HEK293 (cell line): ENCODE data around the gene SLC22A4.

Experiments
- CTCF ChIA-PET: fragments of 350-600 bp; formaldehyde crosslinking; extraction: SDS; loops from one replicate; lab custom pipeline; 2021; ENCODE audit warnings: antibody characterized with exemption; lab: Yijun Ruan, JAX
- POLR2A ChIA-PET: fragments of 300-600 bp; formaldehyde crosslinking; extraction: SDS; loops from one replicate; lab custom pipeline; 2020; ENCODE audit warnings: antibody characterized with exemption, inconsistent platforms; lab: Yijun Ruan, JAX
- H3K27ac ChIP-seq: fragments of 200-500 bp; sonication (Bioruptor generic); 2 replicates; pipeline ENCODE4 v1.5.1; 2014; ENCODE audit warnings: low read depth, low read length, control low read depth, inconsistent platforms; ENCODE audit errors: extremely low read depth
- H3K36me3 ChIP-seq, 2 experiments: fragments of 200-500 bp in 1 of 2; sonication (Bioruptor generic) in 1 of 2; 1 replicate in 1 of 2; 2 replicates in 1 of 2; pipeline ENCODE4 v1.5.1; 2014 to 2017; ENCODE audit warnings: inconsistent platforms in 2 of 2, low read length in 2 of 2; ENCODE audit not compliant: control insufficient read depth in 2 of 2, insufficient read depth in 1 of 2
- H3K4me1 ChIP-seq: fragments of 200-500 bp; sonication (Bioruptor generic); 2 replicates; pipeline ENCODE4 v1.5.1; 2014; ENCODE audit warnings: mild to moderate bottlenecking, low read length, inconsistent platforms; ENCODE audit not compliant: control insufficient read depth, insufficient read depth
- H3K4me3 ChIP-seq: 2 replicates; pipeline ENCODE4 v1.5.1; 2011; ENCODE audit warnings: low read depth, mild to moderate bottlenecking, control low read depth, low read length, moderate library complexity
- H3K9me3 ChIP-seq: fragments of 200-500 bp; sonication (Bioruptor generic); 2 replicates; pipeline ENCODE4 v1.5.1; 2014; ENCODE audit warnings: low read depth, low read length, inconsistent platforms; ENCODE audit not compliant: control insufficient read depth, insufficient read depth
- EGR2 ChIP-seq: fragments of 450-650 bp; formaldehyde crosslinking; IDR thresholded peaks from 2 replicates; pipeline ENCODE4 v1.5.1; 2016; ENCODE audit warnings: low read depth, missing biosample characterization, missing genetic modification characterization
- GLIS2 ChIP-seq: fragments of 450-650 bp; formaldehyde crosslinking; IDR thresholded peaks from 2 replicates; pipeline ENCODE4 v1.5.1; 2016; ENCODE audit warnings: missing biosample characterization, missing genetic modification characterization
- KLF1 ChIP-seq: fragments of 450-650 bp; formaldehyde crosslinking; IDR thresholded peaks from 2 replicates; pipeline ENCODE4 v1.5.1; 2016; ENCODE audit warnings: missing biosample characterization, missing genetic modification characterization
- YY2 ChIP-seq: fragments of 450-650 bp; formaldehyde crosslinking; IDR thresholded peaks from 2 replicates; pipeline ENCODE4 v1.5.1; 2016; ENCODE audit warnings: missing biosample characterization, missing genetic modification characterization
- ZFP37 ChIP-seq: fragments of 450-650 bp; formaldehyde crosslinking; IDR thresholded peaks from 2 replicates; pipeline ENCODE4 v1.5.1; 2016; ENCODE audit warnings: missing biosample characterization, missing genetic modification characterization
- ZNF16 ChIP-seq: fragments of 450-650 bp; formaldehyde crosslinking; IDR thresholded peaks from 2 replicates; pipeline ENCODE4 v1.5.1; 2016; ENCODE audit warnings: low read depth, missing biosample characterization, missing genetic modification characterization
- ZNF214 ChIP-seq: fragments of 450-650 bp; formaldehyde crosslinking; IDR thresholded peaks from 2 replicates; pipeline ENCODE4 v1.5.1; 2017; ENCODE audit warnings: missing biosample characterization, mild to moderate bottlenecking, missing genetic modification characterization, borderline replicate concordance
- ZNF394 ChIP-seq: fragments of 450-650 bp; formaldehyde crosslinking; IDR thresholded peaks from 2 replicates; pipeline ENCODE4 v1.5.1; 2016; ENCODE audit warnings: missing biosample characterization, missing genetic modification characterization, mild to moderate bottlenecking, moderate library complexity, borderline replicate concordance
- ZNF433 ChIP-seq: fragments of 450-650 bp; formaldehyde crosslinking; IDR thresholded peaks from 2 replicates; pipeline ENCODE4 v1.5.1; 2016; ENCODE audit warnings: missing biosample characterization, missing genetic modification characterization, low read depth
- ZNF629 ChIP-seq: fragments of 450-650 bp; formaldehyde crosslinking; IDR thresholded peaks from 2 replicates; pipeline ENCODE4 v1.5.1; 2017; ENCODE audit warnings: missing biosample characterization, missing genetic modification characterization
- ZNF654 ChIP-seq: fragments of 450-650 bp; formaldehyde crosslinking; IDR thresholded peaks from 2 replicates; pipeline ENCODE4 v1.5.1; 2016; ENCODE audit warnings: low read depth, missing biosample characterization, missing genetic modification characterization
- ZNF843 ChIP-seq: fragments of 450-650 bp; formaldehyde crosslinking; IDR thresholded peaks from 2 replicates; pipeline ENCODE4 v1.5.1; 2016; ENCODE audit warnings: missing biosample characterization, missing genetic modification characterization
- TF ChIP-seq, protein P1 (sequence below): fragments of 450-650 bp; formaldehyde crosslinking; IDR thresholded peaks from 2 replicates; pipeline ENCODE4 v1.5.1; 2016; ENCODE audit warnings: missing biosample characterization, missing genetic modification characterization
- TF ChIP-seq, protein P2 (sequence below): fragments of 450-650 bp; formaldehyde crosslinking; IDR thresholded peaks from 2 replicates; pipeline ENCODE4 v1.5.1; 2017; ENCODE audit warnings: missing biosample characterization, mild to moderate bottlenecking, missing genetic modification characterization, moderate library complexity
- TF ChIP-seq, protein P3 (sequence below): fragments of 450-650 bp; formaldehyde crosslinking; IDR thresholded peaks from 2 replicates; pipeline ENCODE4 v1.5.1; 2016; ENCODE audit warnings: missing biosample characterization, missing genetic modification characterization
- TF ChIP-seq, protein P4 (sequence below): fragments of 450-650 bp; formaldehyde crosslinking; IDR thresholded peaks from 2 replicates; pipeline ENCODE4 v1.5.1; 2016; ENCODE audit warnings: missing biosample characterization, missing genetic modification characterization
- TF ChIP-seq, protein P5 (sequence below): fragments of 450-650 bp; formaldehyde crosslinking; IDR thresholded peaks from 2 replicates; pipeline ENCODE4 v1.5.1; 2016; ENCODE audit warnings: missing biosample characterization, missing genetic modification characterization

SLC22A4 gene

DNA sequence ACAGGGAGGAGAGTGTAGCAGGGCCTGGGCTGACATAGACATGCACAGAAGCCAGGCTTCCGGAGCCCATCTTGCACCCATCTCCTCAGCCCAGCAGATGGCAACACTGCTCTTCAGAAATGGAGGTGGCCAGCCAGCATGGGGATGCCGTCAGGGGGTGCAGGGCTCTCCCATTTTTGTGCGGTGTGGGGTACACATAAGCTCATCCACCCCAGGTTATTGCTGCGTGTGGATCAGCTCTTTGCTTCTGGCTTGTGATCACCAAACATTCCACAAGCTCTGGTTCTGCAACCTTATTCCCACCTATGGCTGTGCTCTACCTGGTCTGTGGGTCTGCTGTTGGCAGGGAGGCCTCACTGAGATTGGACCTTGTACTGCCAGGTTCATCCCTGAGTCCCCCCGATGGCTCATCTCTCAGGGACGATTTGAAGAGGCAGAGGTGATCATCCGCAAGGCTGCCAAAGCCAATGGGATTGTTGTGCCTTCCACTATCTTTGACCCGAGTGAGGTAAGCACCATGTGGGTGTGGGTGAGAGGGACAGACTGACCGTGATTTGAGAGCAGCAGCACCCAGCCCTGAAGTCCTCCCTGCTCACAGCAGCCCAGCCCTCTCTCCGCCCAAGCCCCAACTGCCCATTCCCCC, 92.6 kb downstream of the SLC22A4 start:
- Histone ChIP-seq H3K4me1 (no peaks in the 10 kb centered on the region), H3K9me3 (no peaks in the 10 kb centered on the region), H3K36me3 (peaks cover 0 to 71% of the 10 kb centered on the region in 2 experiments; a peak in 1 of 3 replicates), H3K4me3 (no peak overlapping the region), H3K27ac (no peak overlapping the region)
- ChIA-PET POLR2A (interaction anchor here (0.7 to 1.3 kb wide), 5 partner anchors 93 to 351 kb away, joined by 3 to 5 read pairs (median 3); partner anchors contain the start of genes KIF3A and SLC22A4), CTCF (interaction anchor here (0.6 to 7.6 kb wide), 34 partner anchors 8 to 759 kb away, joined by 3 to 140 read pairs (median 4); partner anchors contain the start of genes P4HA2 and SLC22A5)
- 0 out of 2 replicates have a peak, but pooled peaks have one; percentile 19 for TF ChIP-seq YY2 (tag by site-specific recombination)
- TF ChIP-seq GLIS2 (tag by site-specific recombination), result peak; percentile 68
- TF ChIP-seq, protein P1, sequence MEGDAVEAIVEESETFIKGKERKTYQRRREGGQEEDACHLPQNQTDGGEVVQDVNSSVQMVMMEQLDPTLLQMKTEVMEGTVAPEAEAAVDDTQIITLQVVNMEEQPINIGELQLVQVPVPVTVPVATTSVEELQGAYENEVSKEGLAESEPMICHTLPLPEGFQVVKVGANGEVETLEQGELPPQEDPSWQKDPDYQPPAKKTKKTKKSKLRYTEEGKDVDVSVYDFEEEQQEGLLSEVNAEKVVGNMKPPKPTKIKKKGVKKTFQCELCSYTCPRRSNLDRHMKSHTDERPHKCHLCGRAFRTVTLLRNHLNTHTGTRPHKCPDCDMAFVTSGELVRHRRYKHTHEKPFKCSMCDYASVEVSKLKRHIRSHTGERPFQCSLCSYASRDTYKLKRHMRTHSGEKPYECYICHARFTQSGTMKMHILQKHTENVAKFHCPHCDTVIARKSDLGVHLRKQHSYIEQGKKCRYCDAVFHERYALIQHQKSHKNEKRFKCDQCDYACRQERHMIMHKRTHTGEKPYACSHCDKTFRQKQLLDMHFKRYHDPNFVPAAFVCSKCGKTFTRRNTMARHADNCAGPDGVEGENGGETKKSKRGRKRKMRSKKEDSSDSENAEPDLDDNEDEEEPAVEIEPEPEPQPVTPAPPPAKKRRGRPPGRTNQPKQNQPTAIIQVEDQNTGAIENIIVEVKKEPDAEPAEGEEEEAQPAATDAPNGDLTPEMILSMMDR (tag by site-specific recombination), result peak; percentile 67; the same call in 1 of the 2 replicates
- TF ChIP-seq, protein P2, sequence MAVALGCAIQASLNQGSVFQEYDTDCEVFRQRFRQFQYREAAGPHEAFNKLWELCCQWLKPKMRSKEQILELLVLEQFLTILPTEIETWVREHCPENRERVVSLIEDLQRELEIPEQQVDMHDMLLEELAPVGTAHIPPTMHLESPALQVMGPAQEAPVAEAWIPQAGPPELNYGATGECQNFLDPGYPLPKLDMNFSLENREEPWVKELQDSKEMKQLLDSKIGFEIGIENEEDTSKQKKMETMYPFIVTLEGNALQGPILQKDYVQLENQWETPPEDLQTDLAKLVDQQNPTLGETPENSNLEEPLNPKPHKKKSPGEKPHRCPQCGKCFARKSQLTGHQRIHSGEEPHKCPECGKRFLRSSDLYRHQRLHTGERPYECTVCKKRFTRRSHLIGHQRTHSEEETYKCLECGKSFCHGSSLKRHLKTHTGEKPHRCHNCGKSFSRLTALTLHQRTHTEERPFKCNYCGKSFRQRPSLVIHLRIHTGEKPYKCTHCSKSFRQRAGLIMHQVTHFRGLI (tag by site-specific recombination), result no peak
- TF ChIP-seq ZNF629, result no peak
- 0 out of 2 replicates have a peak, but pooled peaks have one; percentile 26 for TF ChIP-seq ZNF394
- TF ChIP-seq, protein P3, sequence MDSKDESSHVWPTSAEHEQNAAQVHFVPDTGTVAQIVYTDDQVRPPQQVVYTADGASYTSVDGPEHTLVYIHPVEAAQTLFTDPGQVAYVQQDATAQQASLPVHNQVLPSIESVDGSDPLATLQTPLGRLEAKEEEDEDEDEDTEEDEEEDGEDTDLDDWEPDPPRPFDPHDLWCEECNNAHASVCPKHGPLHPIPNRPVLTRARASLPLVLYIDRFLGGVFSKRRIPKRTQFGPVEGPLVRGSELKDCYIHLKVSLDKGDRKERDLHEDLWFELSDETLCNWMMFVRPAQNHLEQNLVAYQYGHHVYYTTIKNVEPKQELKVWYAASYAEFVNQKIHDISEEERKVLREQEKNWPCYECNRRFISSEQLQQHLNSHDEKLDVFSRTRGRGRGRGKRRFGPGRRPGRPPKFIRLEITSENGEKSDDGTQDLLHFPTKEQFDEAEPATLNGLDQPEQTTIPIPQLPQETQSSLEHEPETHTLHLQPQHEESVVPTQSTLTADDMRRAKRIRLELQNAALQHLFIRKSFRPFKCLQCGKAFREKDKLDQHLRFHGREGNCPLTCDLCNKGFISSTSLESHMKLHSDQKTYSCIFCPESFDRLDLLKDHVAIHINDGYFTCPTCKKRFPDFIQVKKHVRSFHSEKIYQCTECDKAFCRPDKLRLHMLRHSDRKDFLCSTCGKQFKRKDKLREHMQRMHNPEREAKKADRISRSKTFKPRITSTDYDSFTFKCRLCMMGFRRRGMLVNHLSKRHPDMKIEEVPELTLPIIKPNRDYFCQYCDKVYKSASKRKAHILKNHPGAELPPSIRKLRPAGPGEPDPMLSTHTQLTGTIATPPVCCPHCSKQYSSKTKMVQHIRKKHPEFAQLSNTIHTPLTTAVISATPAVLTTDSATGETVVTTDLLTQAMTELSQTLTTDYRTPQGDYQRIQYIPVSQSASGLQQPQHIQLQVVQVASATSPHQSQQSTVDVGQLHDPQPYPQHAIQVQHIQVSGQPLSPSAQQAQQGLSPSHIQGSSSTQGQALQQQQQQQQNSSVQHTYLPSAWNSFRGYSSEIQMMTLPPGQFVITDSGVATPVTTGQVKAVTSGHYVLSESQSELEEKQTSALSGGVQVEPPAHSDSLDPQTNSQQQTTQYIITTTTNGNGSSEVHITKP (tag by site-specific recombination), result peak; percentile 88
- TF ChIP-seq ZNF654 (tag by site-specific recombination), result peak; percentile 67
- no peak for TF ChIP-seq ZNF214 (tag by site-specific recombination)
- TF ChIP-seq EGR2 (tag by site-specific recombination), result 0 out of 2 replicates have a peak, but pooled peaks have one; percentile 10
- TF ChIP-seq, protein P4, sequence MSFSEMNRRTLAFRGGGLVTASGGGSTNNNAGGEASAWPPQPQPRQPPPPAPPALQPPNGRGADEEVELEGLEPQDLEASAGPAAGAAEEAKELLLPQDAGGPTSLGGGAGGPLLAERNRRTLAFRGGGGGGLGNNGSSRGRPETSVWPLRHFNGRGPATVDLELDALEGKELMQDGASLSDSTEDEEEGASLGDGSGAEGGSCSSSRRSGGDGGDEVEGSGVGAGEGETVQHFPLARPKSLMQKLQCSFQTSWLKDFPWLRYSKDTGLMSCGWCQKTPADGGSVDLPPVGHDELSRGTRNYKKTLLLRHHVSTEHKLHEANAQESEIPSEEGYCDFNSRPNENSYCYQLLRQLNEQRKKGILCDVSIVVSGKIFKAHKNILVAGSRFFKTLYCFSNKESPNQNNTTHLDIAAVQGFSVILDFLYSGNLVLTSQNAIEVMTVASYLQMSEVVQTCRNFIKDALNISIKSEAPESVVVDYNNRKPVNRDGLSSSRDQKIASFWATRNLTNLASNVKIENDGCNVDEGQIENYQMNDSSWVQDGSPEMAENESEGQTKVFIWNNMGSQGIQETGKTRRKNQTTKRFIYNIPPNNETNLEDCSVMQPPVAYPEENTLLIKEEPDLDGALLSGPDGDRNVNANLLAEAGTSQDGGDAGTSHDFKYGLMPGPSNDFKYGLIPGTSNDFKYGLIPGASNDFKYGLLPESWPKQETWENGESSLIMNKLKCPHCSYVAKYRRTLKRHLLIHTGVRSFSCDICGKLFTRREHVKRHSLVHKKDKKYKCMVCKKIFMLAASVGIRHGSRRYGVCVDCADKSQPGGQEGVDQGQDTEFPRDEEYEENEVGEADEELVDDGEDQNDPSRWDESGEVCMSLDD (tag by site-specific recombination), result peak; percentile 75
- TF ChIP-seq, all 188 proteins: peak for 8

DNA sequence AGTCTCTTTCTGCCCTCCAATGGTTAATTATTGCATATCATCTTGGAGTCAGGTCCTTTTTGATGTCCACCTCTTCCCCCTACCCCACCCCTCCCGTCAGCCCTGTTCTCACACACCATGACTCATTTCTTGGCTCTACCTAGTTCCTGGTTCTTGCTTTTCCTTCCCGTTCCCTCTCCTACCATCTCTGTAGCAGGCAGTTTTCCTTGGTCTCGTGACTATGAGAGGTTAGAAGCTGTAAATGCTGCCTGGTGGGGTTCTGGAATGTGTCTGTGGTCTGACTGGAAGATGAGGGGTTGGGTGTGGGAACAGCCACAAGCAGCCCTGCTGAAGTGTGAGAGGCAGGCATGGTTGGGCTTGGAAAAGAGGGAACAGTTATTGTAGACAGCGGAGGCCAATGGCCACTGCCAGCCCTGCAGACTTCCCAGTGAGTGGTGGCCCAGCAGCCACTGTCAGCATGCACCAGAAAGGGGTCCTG, 93.5 kb downstream of the SLC22A4 start:
- H3K27ac ChIP-seq, result no peak overlapping the region
- no peaks in the 10 kb centered on the region for H3K4me1 ChIP-seq
- no peak overlapping the region for H3K4me3 ChIP-seq
- ChIA-PET CTCF (interaction anchor here (0.6 to 7.6 kb wide), 10 partner anchors 23 to 434 kb away, joined by 3 to 140 read pairs (median 4); no protein-coding TSS in a partner anchor), POLR2A (interaction anchor here (0.8 to 1.3 kb wide), 4 partner anchors 94 to 109 kb away, joined by 3 to 5 read pairs (median 4); partner anchors contain the start of gene SLC22A4)
- H3K9me3 ChIP-seq, result no peaks in the 10 kb centered on the region
- peaks cover 0 to 80% of the 10 kb centered on the region in 2 experiments; a peak in 1 of 3 replicates for H3K36me3 ChIP-seq
- TF ChIP-seq GLIS2 (tag by site-specific recombination), result no peak
- no peak for TF ChIP-seq ZNF433
- TF ChIP-seq, protein P5, sequence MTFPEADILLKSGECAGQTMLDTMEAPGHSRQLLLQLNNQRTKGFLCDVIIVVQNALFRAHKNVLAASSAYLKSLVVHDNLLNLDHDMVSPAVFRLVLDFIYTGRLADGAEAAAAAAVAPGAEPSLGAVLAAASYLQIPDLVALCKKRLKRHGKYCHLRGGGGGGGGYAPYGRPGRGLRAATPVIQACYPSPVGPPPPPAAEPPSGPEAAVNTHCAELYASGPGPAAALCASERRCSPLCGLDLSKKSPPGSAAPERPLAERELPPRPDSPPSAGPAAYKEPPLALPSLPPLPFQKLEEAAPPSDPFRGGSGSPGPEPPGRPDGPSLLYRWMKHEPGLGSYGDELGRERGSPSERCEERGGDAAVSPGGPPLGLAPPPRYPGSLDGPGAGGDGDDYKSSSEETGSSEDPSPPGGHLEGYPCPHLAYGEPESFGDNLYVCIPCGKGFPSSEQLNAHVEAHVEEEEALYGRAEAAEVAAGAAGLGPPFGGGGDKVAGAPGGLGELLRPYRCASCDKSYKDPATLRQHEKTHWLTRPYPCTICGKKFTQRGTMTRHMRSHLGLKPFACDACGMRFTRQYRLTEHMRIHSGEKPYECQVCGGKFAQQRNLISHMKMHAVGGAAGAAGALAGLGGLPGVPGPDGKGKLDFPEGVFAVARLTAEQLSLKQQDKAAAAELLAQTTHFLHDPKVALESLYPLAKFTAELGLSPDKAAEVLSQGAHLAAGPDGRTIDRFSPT, result peak; percentile 46; the same call in 1 of the 2 replicates
- no peak for TF ChIP-seq ZNF843
- TF ChIP-seq, protein P1 (tag by site-specific recombination), result no peak
- TF ChIP-seq ZFP37 (tag by site-specific recombination), result peak; percentile 59; the same call in 1 of the 2 replicates
- no peak for TF ChIP-seq ZNF16 (tag by site-specific recombination)
- TF ChIP-seq KLF1 (tag by site-specific recombination), result no peak
